Body of pancreas (tissue), 4 donors: ENCODE measurements around the gene MMP24.

Experiments used
- POLR2A ChIP-seq, 3 donors: fragments of 450-650 bp; IDR thresholded peaks; one replicate each; pipeline ENCODE4 v1.6.1; 2016; ENCODE audit warnings: antibody characterized with exemption in 3 of 3, mild to moderate bottlenecking in 2 of 3
- TF ChIP-seq, protein P1 (sequence below), 7 experiments: fragments of 450-650 bp in 4 of 7; fragments of 200-600 bp in 3 of 7; sonication (generic) in 3 of 7; IDR thresholded peaks; one replicate each; pipeline ENCODE4 v1.5.1; 2016 to 2019; ENCODE audit warnings: antibody characterized with exemption in 7 of 7

DNA sequence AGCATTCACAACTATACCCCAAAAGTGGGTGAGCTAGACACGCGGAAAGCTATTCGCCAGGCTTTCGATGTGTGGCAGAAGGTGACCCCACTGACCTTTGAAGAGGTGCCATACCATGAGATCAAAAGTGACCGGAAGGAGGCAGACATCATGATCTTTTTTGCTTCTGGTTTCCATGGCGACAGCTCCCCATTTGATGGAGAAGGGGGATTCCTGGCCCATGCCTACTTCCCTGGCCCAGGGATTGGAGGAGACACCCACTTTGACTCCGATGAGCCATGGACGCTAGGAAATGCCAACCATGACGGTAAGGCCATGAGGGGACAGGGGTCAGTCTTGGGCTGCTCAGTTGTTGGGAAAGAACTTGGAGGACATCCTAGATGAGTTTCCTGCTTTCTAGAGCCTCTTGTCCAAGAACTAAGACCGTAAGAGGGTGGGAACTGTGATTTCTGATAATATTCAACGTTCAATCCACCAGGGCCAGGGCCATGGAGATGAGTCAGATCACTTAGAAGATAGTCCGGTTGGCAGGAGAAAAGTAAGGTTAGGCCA, 28.0 kb downstream of the MMP24 start:
- TF ChIP-seq, protein P1, sequence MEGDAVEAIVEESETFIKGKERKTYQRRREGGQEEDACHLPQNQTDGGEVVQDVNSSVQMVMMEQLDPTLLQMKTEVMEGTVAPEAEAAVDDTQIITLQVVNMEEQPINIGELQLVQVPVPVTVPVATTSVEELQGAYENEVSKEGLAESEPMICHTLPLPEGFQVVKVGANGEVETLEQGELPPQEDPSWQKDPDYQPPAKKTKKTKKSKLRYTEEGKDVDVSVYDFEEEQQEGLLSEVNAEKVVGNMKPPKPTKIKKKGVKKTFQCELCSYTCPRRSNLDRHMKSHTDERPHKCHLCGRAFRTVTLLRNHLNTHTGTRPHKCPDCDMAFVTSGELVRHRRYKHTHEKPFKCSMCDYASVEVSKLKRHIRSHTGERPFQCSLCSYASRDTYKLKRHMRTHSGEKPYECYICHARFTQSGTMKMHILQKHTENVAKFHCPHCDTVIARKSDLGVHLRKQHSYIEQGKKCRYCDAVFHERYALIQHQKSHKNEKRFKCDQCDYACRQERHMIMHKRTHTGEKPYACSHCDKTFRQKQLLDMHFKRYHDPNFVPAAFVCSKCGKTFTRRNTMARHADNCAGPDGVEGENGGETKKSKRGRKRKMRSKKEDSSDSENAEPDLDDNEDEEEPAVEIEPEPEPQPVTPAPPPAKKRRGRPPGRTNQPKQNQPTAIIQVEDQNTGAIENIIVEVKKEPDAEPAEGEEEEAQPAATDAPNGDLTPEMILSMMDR (IDR thresholded peaks at IDR 0.05), result no peak
- no peak for TF ChIP-seq POLR2A (IDR thresholded peaks at IDR 0.05)
